ENCODE results near the gene MRGPRG. TPM values are rescaled to one million over a fixed set of nuclear protein-coding genes. Genes with fewer than 3 reads are reported as not detected.

The MRGPRG gene
- total RNA-seq, 1 donor from 2014 or later, result not detected

DNA sequence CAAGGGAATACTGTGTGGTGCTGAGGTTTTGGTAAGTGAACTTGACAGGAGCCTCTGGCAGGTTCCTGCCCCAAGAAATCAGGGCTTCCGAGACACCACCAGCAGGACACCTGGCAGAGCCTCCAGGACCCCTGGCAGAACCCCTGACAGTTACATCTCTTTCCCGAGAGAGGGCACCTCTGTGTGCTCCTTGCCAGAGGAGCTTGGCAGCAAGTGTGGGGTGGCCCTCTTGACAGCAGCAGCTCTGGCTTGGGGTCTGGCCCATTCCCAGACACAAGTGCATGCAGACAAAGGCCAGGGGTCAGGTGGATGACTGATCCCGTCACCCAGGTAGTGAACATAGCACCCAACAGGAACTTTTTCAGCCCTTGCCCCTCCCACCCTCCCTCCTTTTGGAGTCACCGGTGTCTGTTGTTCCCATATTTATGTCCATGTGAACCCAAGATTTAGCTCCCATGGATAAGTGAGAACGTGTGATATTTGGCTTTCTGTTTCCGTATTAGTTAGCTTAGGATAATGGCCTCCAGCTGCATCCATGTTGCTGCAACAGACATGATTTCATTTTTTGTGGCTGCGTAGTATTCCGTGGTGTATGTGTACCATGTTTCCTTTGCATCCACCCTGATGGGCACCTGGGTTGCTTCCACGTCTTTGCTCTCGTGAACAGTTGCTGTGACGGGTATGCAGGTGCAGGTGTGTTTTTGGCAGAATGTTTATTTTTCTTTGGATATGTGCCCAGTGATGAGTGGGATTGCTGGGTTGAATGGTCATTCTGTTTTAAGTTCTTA lies 32.3 kb downstream of the MRGPRG start:
- Histone ChIP-seq H3K4me3 (no peak overlapping the region), H3K9me3 (no peaks in the 10 kb centered on the region), H3K4me1 (no peaks in the 10 kb centered on the region), H3K27me3 (no peaks in the 10 kb centered on the region), H3K27ac (no peak overlapping the region), H3K36me3 (no peaks in the 10 kb centered on the region)
- no peak for DNase-seq (ENCODE audit: low spot score in 2 of 2)
- TF ChIP-seq, protein P1, sequence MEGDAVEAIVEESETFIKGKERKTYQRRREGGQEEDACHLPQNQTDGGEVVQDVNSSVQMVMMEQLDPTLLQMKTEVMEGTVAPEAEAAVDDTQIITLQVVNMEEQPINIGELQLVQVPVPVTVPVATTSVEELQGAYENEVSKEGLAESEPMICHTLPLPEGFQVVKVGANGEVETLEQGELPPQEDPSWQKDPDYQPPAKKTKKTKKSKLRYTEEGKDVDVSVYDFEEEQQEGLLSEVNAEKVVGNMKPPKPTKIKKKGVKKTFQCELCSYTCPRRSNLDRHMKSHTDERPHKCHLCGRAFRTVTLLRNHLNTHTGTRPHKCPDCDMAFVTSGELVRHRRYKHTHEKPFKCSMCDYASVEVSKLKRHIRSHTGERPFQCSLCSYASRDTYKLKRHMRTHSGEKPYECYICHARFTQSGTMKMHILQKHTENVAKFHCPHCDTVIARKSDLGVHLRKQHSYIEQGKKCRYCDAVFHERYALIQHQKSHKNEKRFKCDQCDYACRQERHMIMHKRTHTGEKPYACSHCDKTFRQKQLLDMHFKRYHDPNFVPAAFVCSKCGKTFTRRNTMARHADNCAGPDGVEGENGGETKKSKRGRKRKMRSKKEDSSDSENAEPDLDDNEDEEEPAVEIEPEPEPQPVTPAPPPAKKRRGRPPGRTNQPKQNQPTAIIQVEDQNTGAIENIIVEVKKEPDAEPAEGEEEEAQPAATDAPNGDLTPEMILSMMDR (IDR thresholded peaks at IDR 0.05), result no peak
- intact Hi-C loops (cut with DNase I), result no loop called here

DNA sequence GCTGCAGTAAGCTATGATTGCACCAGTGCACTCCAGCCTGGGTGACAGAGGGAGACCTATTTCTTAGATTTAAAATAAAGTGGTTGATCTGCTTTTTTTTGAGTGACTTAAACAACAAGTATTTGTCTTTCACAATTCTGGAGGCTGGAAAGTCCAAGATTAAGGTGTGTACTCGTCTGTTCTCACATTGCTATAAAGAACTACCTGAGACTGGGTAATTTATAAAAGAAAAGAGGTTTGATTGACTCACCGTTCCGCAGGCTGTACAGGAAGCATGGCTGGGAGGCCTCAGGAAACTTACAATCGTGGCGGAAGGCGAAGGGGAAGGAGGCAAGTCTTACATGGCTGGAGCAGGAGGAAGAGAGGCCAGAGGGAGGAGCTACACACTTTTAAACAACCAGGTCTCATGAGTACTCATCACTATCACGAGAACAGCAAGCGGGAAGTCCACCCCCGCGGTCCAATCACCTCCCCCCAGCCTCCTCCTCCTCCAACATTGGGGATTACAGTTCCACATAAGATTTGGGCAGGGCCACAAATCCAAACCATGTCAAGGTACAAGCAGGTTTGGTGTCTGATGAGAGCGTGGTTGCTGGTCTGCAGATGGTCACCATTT lies 33.8 kb downstream of the MRGPRG start:
- Histone ChIP-seq H3K4me3 (no peak overlapping the region), H3K27me3 (no peaks in the 10 kb centered on the region), H3K27ac (no peak overlapping the region), H3K4me1 (no peaks in the 10 kb centered on the region), H3K36me3 (no peaks in the 10 kb centered on the region), H3K9me3 (no peaks in the 10 kb centered on the region)
- no peak for DNase-seq (ENCODE audit: low spot score in 2 of 2)
- TF ChIP-seq, protein P1 (IDR thresholded peaks at IDR 0.05), result no peak
- intact Hi-C loops (cut with DNase I), result no loop called here

DNA sequence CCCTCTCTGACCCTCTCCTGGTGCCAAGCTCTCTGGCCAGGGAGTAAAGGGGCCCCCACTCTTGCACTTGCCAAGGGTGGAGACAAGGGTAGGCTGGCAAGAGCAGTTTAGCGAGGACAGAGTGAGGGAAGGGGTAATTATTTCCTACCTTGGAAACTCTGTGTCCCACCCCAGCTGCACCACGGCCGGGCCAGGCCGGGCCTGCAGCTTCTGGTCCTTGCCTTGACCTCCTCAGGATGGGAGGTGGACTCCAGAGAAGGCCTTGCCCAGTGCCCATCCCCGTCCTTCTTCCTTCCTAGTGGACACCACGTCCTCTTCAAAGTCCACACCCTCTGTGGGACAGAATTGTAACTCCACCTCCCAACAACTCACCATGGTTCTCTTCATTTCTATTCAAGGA lies 35.1 kb downstream of the MRGPRG start:
- Histone ChIP-seq H3K27ac (no peak overlapping the region), H3K9me3 (no peaks in the 10 kb centered on the region), H3K27me3 (no peaks in the 10 kb centered on the region), H3K36me3 (no peaks in the 10 kb centered on the region), H3K4me1 (no peaks in the 10 kb centered on the region), H3K4me3 (no peak overlapping the region)
- TF ChIP-seq, protein P1 (IDR thresholded peaks at IDR 0.05), result no peak
- intact Hi-C loops (cut with DNase I), result no loop called here
- DNase-seq (ENCODE audit: low spot score in 2 of 2), result no peak

DNA sequence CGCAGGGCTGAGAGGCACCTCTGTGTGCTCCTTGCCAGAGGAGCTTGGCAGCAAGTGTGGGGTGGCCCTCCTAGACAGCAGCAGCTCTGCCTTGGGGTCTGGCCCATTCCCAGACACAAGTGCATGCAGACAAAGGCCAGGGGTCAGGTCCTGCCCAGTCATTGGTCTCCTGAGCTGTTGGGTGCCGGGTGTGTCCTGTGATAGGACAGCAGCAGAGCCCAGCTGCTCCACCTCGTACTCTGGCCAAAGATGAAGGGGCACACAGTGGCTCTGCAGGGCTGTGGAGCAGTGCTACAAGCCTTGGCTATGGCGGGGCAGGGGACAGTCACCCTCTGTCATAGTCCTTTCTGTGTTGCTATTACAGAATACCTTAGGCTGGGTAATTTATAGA lies 36.2 kb downstream of the MRGPRG start:
- TF ChIP-seq, protein P1 (IDR thresholded peaks at IDR 0.05), result no peak
- intact Hi-C loops (cut with DNase I), result no loop called here
- no peak for DNase-seq (ENCODE audit: low spot score in 2 of 2)
- H3K4me1 ChIP-seq, result no peaks in the 10 kb centered on the region
- no peak overlapping the region for H3K27ac ChIP-seq
- no peaks in the 10 kb centered on the region for H3K9me3 ChIP-seq
- no peaks in the 10 kb centered on the region for H3K27me3 ChIP-seq
- H3K4me3 ChIP-seq, result no peak overlapping the region
- H3K36me3 ChIP-seq, result no peaks in the 10 kb centered on the region

DNA sequence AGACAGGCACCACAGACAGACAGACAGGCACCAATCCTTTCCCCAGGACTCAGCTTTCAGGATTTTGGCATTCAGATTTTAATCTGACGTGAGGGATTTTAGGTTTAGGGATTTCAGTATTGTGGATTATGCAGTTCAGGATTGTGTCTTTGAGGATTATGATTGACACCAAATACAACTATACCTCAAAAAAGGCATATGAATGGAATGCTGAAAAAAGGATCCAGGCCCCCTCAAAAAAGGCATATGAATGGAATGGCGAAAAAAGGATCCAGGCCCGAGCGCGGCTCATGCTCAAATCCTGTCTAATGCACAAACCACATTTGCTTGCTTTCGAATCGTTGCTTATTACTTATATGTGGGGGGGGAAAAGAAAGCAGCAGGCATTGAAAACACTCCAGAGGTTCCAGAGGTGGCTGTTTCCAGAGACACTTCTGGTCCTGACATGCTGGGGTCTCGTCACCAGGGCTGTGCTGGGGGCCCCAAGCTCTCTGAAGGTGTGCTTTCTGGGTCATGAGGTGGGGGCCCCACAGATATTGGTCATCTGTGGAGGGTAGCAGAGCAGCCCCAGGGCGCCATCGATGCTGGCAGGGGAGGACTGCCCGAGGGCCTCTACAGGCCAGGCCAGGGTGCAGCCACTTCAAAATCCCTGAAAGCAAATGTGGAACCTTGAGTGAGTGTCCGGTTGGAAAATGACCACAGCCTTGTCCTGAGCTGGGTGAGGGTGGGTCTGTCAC lies 36.7 kb downstream of the MRGPRG start:
- TF ChIP-seq, protein P1 (IDR thresholded peaks at IDR 0.05), result no peak
- DNase-seq (ENCODE audit: low spot score in 2 of 2), result no peak

More for the DNA sequence above, 36.7 kb downstream of the MRGPRG start:
- no peak overlapping the region for H3K4me3 ChIP-seq
- no peaks in the 10 kb centered on the region for H3K4me1 ChIP-seq
- intact Hi-C loops (cut with DNase I), result no loop called here
- no peaks in the 10 kb centered on the region for H3K27me3 ChIP-seq
- no peak overlapping the region for H3K27ac ChIP-seq
- no peaks in the 10 kb centered on the region for H3K36me3 ChIP-seq
- no peaks in the 10 kb centered on the region for H3K9me3 ChIP-seq

Measured in ascending aorta (tissue), 2 donors.